Vagina (tissue), 2 donors: ENCODE measurements around the gene RRAGC. TPM values are rescaled to one million over a fixed set of nuclear protein-coding genes. Genes with fewer than 3 reads are reported as not detected.

Experiments used
- DNase-seq, 2 donors: peaks; one replicate each; pipeline ENCODE4 v3.0.0-alpha.2; 2017; ENCODE audit errors: extremely low spot score in 2 of 2
- H3K27ac ChIP-seq: fragments of 200-600 bp; sonication (generic); one replicate; pipeline ENCODE4 v1.5.1; 2019
- H3K27me3 ChIP-seq: fragments of 200-600 bp; sonication (generic); one replicate; pipeline ENCODE4 v1.5.1; 2019
- H3K36me3 ChIP-seq, 2 donors: fragments of 200-600 bp; sonication (generic); one replicate each; pipeline ENCODE4 v1.5.1; 2017 to 2019
- H3K4me1 ChIP-seq: fragments of 200-600 bp; sonication (generic); one replicate; pipeline ENCODE4 v1.5.1; 2019
- H3K4me3 ChIP-seq, 2 donors: fragments of 200-600 bp; sonication (generic); 1 replicate in 1 of 2; 2 replicates in 1 of 2; pipeline ENCODE4 v1.5.1; 2016 to 2019
- H3K9me3 ChIP-seq: fragments of 200-600 bp; sonication (generic); one replicate; pipeline ENCODE4 v1.5.1; 2019
- CTCF ChIP-seq, 3 experiments: fragments of 450-650 bp in 2 of 3; fragments of 200-600 bp in 1 of 3; sonication (generic) in 1 of 3; IDR thresholded peaks; one replicate each; pipeline ENCODE4 v1.5.1; 2017 to 2019; ENCODE audit warnings: antibody characterized with exemption in 3 of 3, mild to moderate bottlenecking in 2 of 3, moderate library complexity in 2 of 3
- POLR2A ChIP-seq, 2 donors: fragments of 450-650 bp; IDR thresholded peaks; one replicate each; pipeline ENCODE4 v1.6.1; 2017; ENCODE audit warnings: antibody characterized with exemption in 2 of 2, mild to moderate bottlenecking in 2 of 2, moderate library complexity in 2 of 2
- POLR2AphosphoS5 ChIP-seq, 2 donors: sonication (generic); formaldehyde crosslinking; IDR thresholded peaks; one replicate each; pipeline ENCODE4 v1.9.0; 2017; ENCODE audit warnings: antibody characterized with exemption in 2 of 2, mild to moderate bottlenecking in 2 of 2, low read depth in 1 of 2; ENCODE audit not compliant: insufficient read depth in 1 of 2
- intact Hi-C: fragments of 100-400 bp; cut with DNase I; formaldehyde crosslinking; loops from one replicate; pipeline ENCODE4 v1.15.1; 2023
- total RNA-seq: library from RNA; depleted of rRNA; stranded (reverse); fragments of >200 nt; gene quantifications from one replicate; pipeline ENCODE4 v1.2.3, GENCODE V29; 2016

The RRAGC gene
- total RNA-seq, 1 donor from 2014 or later, result 9.8 TPM

GRCh38 chr1:38827318-38827717, 32.3 kb downstream of the RRAGC start:
- Histone ChIP-seq H3K4me3 (no peak overlapping the region), H3K9me3 (no peaks in the 10 kb centered on the region), H3K27me3 (no peaks in the 10 kb centered on the region), H3K4me1 (no peaks in the 10 kb centered on the region), H3K36me3 (no peaks in the 10 kb centered on the region), H3K27ac (no peak overlapping the region)
- TF ChIP-seq POLR2AphosphoS5 (IDR thresholded peaks at IDR 0.05; ENCODE audit: insufficient read depth in 1 of 2, low read depth in 1 of 2), result no peak
- TF ChIP-seq CTCF (IDR thresholded peaks at IDR 0.05), result no peak
- TF ChIP-seq POLR2A (IDR thresholded peaks at IDR 0.05), result no peak
- DNase-seq, result no peak
- intact Hi-C loops, result no loop called here

- no peaks in the 10 kb centered on the region for H3K27me3 ChIP-seq
- no peaks in the 10 kb centered on the region for H3K36me3 ChIP-seq
- no peak for DNase-seq
- TF ChIP-seq POLR2A (IDR thresholded peaks at IDR 0.05) (no peak), CTCF (IDR thresholded peaks at IDR 0.05) (no peak), POLR2AphosphoS5 (IDR thresholded peaks at IDR 0.05; ENCODE audit: insufficient read depth in 1 of 2, low read depth in 1 of 2) (no peak)
- H3K9me3 ChIP-seq, result no peaks in the 10 kb centered on the region
- H3K27ac ChIP-seq, result no peak overlapping the region
- intact Hi-C loops, result no loop called here
- no peak overlapping the region for H3K4me3 ChIP-seq
- no peaks in the 10 kb centered on the region for H3K4me1 ChIP-seq
Measured at GRCh38 chr1:38826886-38827285, 32.7 kb downstream of the RRAGC start.

- no peak for DNase-seq
- H3K27me3 ChIP-seq, result no peaks in the 10 kb centered on the region
- no peak overlapping the region for H3K4me3 ChIP-seq
- no peaks in the 10 kb centered on the region for H3K4me1 ChIP-seq
- no peaks in the 10 kb centered on the region for H3K9me3 ChIP-seq
- no peaks in the 10 kb centered on the region for H3K36me3 ChIP-seq
- H3K27ac ChIP-seq, result no peak overlapping the region
- TF ChIP-seq POLR2AphosphoS5 (IDR thresholded peaks at IDR 0.05; ENCODE audit: insufficient read depth in 1 of 2, low read depth in 1 of 2), result no peak
- no peak for TF ChIP-seq CTCF (IDR thresholded peaks at IDR 0.05)
- TF ChIP-seq POLR2A (IDR thresholded peaks at IDR 0.05), result no peak
- intact Hi-C loops, result no loop called here
Measured at GRCh38 chr1:38826262-38826661, 33.3 kb downstream of the RRAGC start.

GRCh38 chr1:38820860-38821259, 38.7 kb downstream of the RRAGC start:
- Histone ChIP-seq H3K36me3 (no peaks in the 10 kb centered on the region), H3K27ac (no peak overlapping the region), H3K9me3 (no peaks in the 10 kb centered on the region), H3K4me1 (peaks cover 13% of the 10 kb centered on the region), H3K4me3 (no peak overlapping the region), H3K27me3 (no peaks in the 10 kb centered on the region)
- no peak for DNase-seq
- intact Hi-C loops, result no loop called here
- no peak for TF ChIP-seq POLR2A (IDR thresholded peaks at IDR 0.05)
- no peak for TF ChIP-seq POLR2AphosphoS5 (IDR thresholded peaks at IDR 0.05; ENCODE audit: insufficient read depth in 1 of 2, low read depth in 1 of 2)
- TF ChIP-seq CTCF (IDR thresholded peaks at IDR 0.05), result no peak

GRCh38 chr1:38819516-38819915, 40.1 kb downstream of the RRAGC start:
- Histone ChIP-seq H3K27ac (no peak overlapping the region), H3K27me3 (no peaks in the 10 kb centered on the region), H3K4me3 (no peak overlapping the region), H3K4me1 (peaks cover 13% of the 10 kb centered on the region), H3K9me3 (no peaks in the 10 kb centered on the region), H3K36me3 (no peaks in the 10 kb centered on the region)
- no peak for DNase-seq
- intact Hi-C loops, result no loop called here
- TF ChIP-seq POLR2A (IDR thresholded peaks at IDR 0.05) (no peak), POLR2AphosphoS5 (IDR thresholded peaks at IDR 0.05; ENCODE audit: insufficient read depth in 1 of 2, low read depth in 1 of 2) (no peak), CTCF (IDR thresholded peaks at IDR 0.05) (no peak)
